ENCODE data around the gene KCP. TPM values are rescaled to one million over a fixed set of nuclear protein-coding genes. Genes with fewer than 3 reads are reported as not detected.
A peak's percentile ranks its signal among the peaks of the same experiment; 100 is the strongest.

The KCP gene
- total RNA-seq (1 to 10 TPM in 1 of 2 experiments, under 1 TPM in 1; 0.84 to 1.1 TPM), polyA plus RNA-seq (not detected)

DNA sequence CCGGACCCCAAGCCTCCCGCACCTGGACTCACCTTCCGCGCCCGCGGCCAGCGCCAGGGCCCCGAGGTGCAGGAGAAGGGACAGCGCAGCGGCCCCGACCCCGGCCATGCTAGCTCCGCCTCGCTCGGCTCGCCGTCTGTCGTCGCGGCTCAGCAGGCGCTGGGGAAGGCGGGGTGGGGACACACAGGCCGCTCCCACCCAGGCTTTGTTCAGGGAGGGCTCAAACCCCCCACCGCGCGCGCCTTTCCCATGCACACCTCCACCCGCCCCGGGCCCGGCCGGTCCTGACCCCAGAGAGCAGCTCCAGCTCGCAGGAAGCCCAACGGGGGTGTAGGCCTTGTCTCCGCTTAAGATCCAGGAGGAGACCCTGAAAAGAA, at the start of gene KCP:
TSS of gene KCP (minus strand) at position 141 of the 377 bp plus-strand sequence. CDS start at position 108, 33 bp downstream.
- H3K9me3 Mint-ChIP-seq, result no peaks in the 10 kb centered on the region
- ChIA-PET POLR2A (no interaction called here), CTCF (interaction anchor here (1.6 to 2.1 kb wide), 3 partner anchors 27 to 253 kb away, joined by 3 to 5 read pairs (median 4); no protein-coding TSS in a partner anchor)
- peaks cover 38 to 67% of the 10 kb centered on the region in 2 donors for H3K27me3 Mint-ChIP-seq
- H3K4me3 Mint-ChIP-seq, result no peak within 1 kb of the TSS
- no peaks in the 10 kb centered on the region for H3K36me3 ChIP-seq (ENCODE audit: insufficient read depth, low read length)
- H3K4me1 ChIP-seq (ENCODE audit: insufficient read depth, low read length), result no peaks in the 10 kb centered on the region
- H3K4me1 Mint-ChIP-seq, result peaks cover 6 to 13% (median 12%) of the 10 kb centered on the region in 3 donors
- H3K4me3 ChIP-seq (ENCODE audit: low read length), result no peak within 1 kb of the TSS
- no peaks in the 10 kb centered on the region for H3K36me3 Mint-ChIP-seq
- H3K9me3 ChIP-seq (ENCODE audit: low read length), result no peaks in the 10 kb centered on the region
- peak within 1 kb of the TSS in 1 of 8 donors; percentile 58 for H3K27ac Mint-ChIP-seq
- peaks cover 16% of the 10 kb centered on the region for H3K27me3 ChIP-seq (ENCODE audit: insufficient read depth, low read length, poor library complexity, severe bottlenecking)
- DNase-seq, result peak in 1 of 5 donors; percentile 32
- H3K27ac ChIP-seq (ENCODE audit: low read depth, low read length), result no peak within 1 kb of the TSS

DNA sequence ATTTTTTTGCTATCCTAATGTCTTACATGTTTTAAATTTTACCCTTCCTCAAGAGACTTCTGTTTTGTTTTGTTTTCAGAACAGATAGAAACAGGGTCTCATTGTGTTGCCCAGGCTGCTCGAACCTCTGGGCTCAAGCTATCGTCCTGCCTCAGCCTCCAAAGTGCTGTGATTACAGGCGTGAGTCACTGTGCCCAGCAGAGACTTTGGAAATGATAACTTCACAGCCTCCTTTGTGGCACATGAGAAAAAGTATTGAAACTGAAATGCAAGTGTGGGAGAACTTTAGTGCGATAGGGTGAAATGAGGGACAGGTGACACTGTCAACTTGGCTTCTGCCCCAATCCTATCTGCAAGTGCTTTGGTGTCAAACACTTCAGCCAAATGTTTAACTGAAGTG, 48.8 kb upstream of the KCP start:
- Mint-ChIP-seq H3K4me3 (no peak overlapping the region), H3K9me3 (no peaks in the 10 kb centered on the region), H3K4me1 (peaks cover 0 to 4% (median 3%) of the 10 kb centered on the region in 3 donors), H3K27me3 (no peaks in the 10 kb centered on the region), H3K27ac (peak overlapping the region in 1 of 8 donors; percentile 45), H3K36me3 (peaks cover 0 to 85% (median 30%) of the 10 kb centered on the region in 3 donors)
- no peak for DNase-seq
- peaks cover 49% of the 10 kb centered on the region for H3K36me3 ChIP-seq (ENCODE audit: insufficient read depth, low read length)
- H3K27me3 ChIP-seq (ENCODE audit: insufficient read depth, low read length, poor library complexity, severe bottlenecking), result no peaks in the 10 kb centered on the region
- POLR2A ChIA-PET, result no interaction called here
- no peaks in the 10 kb centered on the region for H3K4me1 ChIP-seq (ENCODE audit: insufficient read depth, low read length)
- no peaks in the 10 kb centered on the region for H3K9me3 ChIP-seq (ENCODE audit: low read length)
- H3K4me3 ChIP-seq (ENCODE audit: low read length), result no peak overlapping the region
- CTCF ChIA-PET, result interaction anchor here (1.0 to 1.9 kb wide), 2 partner anchors 11 to 132 kb away, joined by 3 to 6 read pairs; no protein-coding TSS in a partner anchor
- H3K27ac ChIP-seq (ENCODE audit: low read depth, low read length), result no peak overlapping the region

DNA sequence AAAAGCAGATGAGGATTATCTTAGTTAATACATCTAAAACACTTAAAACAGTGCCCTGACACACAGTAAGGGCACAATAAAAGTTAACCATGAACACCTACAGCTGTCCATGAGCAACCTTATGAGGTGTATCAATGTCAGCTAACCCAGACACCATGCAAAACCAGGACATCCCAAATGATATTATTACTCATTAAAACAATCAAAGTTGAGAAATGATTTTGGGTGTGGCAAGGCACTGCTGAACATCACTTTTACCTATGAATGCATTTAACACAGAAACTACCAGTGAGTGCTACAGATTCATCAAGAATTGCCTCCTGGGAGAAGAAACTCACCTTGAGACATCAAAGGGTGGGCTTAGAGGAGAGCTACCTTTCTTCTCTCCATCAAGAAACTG, 45.5 kb upstream of the KCP start:
- H3K27ac Mint-ChIP-seq, result no peak overlapping the region
- H3K4me3 ChIP-seq (ENCODE audit: low read length), result no peak overlapping the region
- peaks cover 37% of the 10 kb centered on the region for H3K36me3 ChIP-seq (ENCODE audit: insufficient read depth, low read length)
- H3K27me3 Mint-ChIP-seq, result no peaks in the 10 kb centered on the region
- H3K36me3 Mint-ChIP-seq, result peaks cover 0 to 85% (median 27%) of the 10 kb centered on the region in 3 donors
- no peaks in the 10 kb centered on the region for H3K9me3 Mint-ChIP-seq
- DNase-seq, result no peak
- ChIA-PET CTCF (interaction anchor here (1.1 kb wide), 1 partner anchor 9 kb away, joined by 3 read pairs; no protein-coding TSS in a partner anchor), POLR2A (no interaction called here)
- H3K27me3 ChIP-seq (ENCODE audit: insufficient read depth, low read length, poor library complexity, severe bottlenecking), result no peaks in the 10 kb centered on the region
- no peak overlapping the region for H3K27ac ChIP-seq (ENCODE audit: low read depth, low read length)
- no peaks in the 10 kb centered on the region for H3K4me1 Mint-ChIP-seq
- H3K4me3 Mint-ChIP-seq, result no peak overlapping the region
- no peaks in the 10 kb centered on the region for H3K9me3 ChIP-seq (ENCODE audit: low read length)
- no peaks in the 10 kb centered on the region for H3K4me1 ChIP-seq (ENCODE audit: insufficient read depth, low read length)

DNA sequence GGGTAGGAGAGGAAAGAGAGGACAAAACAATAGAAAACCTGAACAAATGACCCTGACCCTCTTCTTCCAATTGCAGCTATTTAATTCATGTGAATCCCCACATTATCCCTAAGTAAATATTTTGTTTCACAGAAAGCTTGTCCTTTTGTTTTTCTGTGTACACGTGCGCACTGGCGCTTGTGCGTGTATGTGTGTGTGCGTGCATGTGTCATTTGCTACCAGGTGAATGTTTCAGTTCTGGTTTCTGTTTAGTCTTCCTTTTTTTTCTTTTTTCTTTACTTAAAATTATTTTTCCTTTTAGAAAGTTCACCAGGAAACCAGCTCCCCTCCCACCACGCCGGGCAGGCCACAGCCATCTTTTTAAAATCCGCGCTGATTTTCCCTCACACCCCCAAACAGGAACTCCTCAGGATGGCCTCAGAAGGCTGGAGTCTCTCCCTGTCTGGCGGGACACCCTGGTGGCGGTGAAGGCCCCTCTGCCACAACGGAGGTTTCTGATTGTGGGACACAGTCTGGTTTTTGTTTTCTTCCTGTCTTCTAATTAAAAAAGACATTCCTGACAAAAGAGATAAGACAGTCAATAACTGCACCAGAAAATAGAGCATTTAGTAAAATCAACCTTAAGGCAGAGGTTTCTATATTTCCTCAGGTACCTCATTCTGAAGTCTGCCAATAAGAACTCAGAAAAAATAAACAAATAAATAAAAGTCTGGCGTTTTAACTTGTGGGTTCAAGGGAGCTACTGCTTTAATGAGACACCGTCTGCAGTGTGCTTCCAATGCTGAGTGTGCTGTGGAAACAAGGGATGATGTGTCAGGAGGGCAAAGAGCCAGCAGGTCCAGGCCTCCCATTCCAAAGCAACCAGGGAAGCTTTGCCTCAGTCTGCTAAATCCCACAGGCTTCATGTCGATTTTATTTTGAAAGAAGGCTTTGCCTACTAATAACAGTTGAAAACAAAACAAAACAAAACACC, 44.6 kb upstream of the KCP start:
- Mint-ChIP-seq H3K4me3 (no peak overlapping the region), H3K27ac (peak overlapping the region in 3 of 8 donors; percentile 14 to 83 (median 23)), H3K36me3 (peaks cover 0 to 85% (median 26%) of the 10 kb centered on the region in 3 donors), H3K4me1 (no peaks in the 10 kb centered on the region), H3K9me3 (no peaks in the 10 kb centered on the region), H3K27me3 (no peaks in the 10 kb centered on the region)
- POLR2A ChIA-PET, result no interaction called here
- H3K27me3 ChIP-seq (ENCODE audit: insufficient read depth, low read length, poor library complexity, severe bottlenecking), result no peaks in the 10 kb centered on the region
- H3K4me1 ChIP-seq (ENCODE audit: insufficient read depth, low read length), result no peaks in the 10 kb centered on the region
- CTCF ChIA-PET, result interaction anchor here (1.1 kb wide), 1 partner anchor 8 kb away, joined by 3 read pairs; no protein-coding TSS in a partner anchor
- H3K9me3 ChIP-seq (ENCODE audit: low read length), result no peaks in the 10 kb centered on the region
- H3K27ac ChIP-seq (ENCODE audit: low read depth, low read length), result no peak overlapping the region
- H3K36me3 ChIP-seq (ENCODE audit: insufficient read depth, low read length), result peaks cover 37% of the 10 kb centered on the region
- no peak overlapping the region for H3K4me3 ChIP-seq (ENCODE audit: low read length)
- no peak for DNase-seq

DNA sequence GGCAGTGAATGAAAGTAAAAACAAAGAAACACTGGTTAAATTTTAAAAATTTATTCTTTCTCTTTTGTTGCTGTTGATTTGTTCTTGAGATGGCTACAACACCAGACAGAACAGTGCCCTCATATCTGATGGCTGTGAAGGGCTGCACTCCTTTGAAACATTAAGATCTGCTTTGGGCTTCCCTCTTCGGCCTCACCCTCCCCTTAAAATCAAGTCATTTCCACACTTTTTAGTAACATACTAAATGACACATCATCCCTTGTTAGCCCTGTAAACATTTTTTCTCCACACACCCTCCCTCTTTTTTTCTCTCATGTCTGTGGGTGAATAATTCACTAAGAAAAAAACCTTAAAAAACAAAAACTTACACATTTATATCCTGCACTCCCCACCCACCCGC, 43.6 kb upstream of the KCP start:
- no peak overlapping the region for H3K4me3 Mint-ChIP-seq
- no peaks in the 10 kb centered on the region for H3K27me3 Mint-ChIP-seq
- ChIA-PET POLR2A (no interaction called here), CTCF (no interaction called here)
- peak overlapping the region in 1 of 8 donors; percentile 64 for H3K27ac Mint-ChIP-seq
- DNase-seq, result no peak
- no peaks in the 10 kb centered on the region for H3K9me3 ChIP-seq (ENCODE audit: low read length)
- no peaks in the 10 kb centered on the region for H3K27me3 ChIP-seq (ENCODE audit: insufficient read depth, low read length, poor library complexity, severe bottlenecking)
- peaks cover 34% of the 10 kb centered on the region for H3K36me3 ChIP-seq (ENCODE audit: insufficient read depth, low read length)
- no peak overlapping the region for H3K27ac ChIP-seq (ENCODE audit: low read depth, low read length)
- H3K36me3 Mint-ChIP-seq, result peaks cover 0 to 75% (median 20%) of the 10 kb centered on the region in 3 donors
- H3K4me1 Mint-ChIP-seq, result no peaks in the 10 kb centered on the region
- H3K4me1 ChIP-seq (ENCODE audit: insufficient read depth, low read length), result no peaks in the 10 kb centered on the region
- no peaks in the 10 kb centered on the region for H3K9me3 Mint-ChIP-seq
- no peak overlapping the region for H3K4me3 ChIP-seq (ENCODE audit: low read length)

DNA sequence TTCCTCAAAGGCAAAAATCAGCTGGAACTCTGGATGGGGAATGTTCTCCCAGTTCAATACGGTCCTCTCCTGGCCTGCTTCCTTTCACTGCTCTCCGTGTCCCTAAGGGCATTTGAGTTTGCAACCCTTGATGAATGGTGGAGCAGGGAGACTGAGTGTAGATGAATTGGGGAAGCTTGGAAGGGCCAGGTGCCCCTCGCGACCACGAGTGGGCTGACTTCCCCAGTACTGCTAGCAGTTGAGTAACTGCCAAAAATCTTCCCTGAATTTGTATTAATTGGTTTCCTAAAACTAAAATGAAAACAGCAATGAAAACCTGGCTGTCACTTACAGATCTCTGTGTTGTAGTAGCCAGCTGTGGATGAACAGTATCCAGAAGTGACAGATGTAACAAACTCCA, 40.8 kb upstream of the KCP start:
- ChIA-PET POLR2A (no interaction called here), CTCF (no interaction called here)
- Histone ChIP-seq H3K9me3 (ENCODE audit: low read length) (no peaks in the 10 kb centered on the region), H3K27me3 (ENCODE audit: insufficient read depth, low read length, poor library complexity, severe bottlenecking) (no peaks in the 10 kb centered on the region), H3K4me3 (ENCODE audit: low read length) (no peak overlapping the region), H3K4me1 (ENCODE audit: insufficient read depth, low read length) (no peaks in the 10 kb centered on the region), H3K36me3 (ENCODE audit: insufficient read depth, low read length) (peaks cover 15% of the 10 kb centered on the region), H3K27ac (ENCODE audit: low read depth, low read length) (no peak overlapping the region)
- Mint-ChIP-seq H3K27me3 (no peaks in the 10 kb centered on the region), H3K27ac (peak overlapping the region in 4 of 8 donors; percentile 12 to 70 (median 52)), H3K4me1 (no peaks in the 10 kb centered on the region), H3K9me3 (no peaks in the 10 kb centered on the region), H3K36me3 (peaks cover 0 to 53% (median 9%) of the 10 kb centered on the region in 3 donors), H3K4me3 (no peak overlapping the region)
- DNase-seq, result no peak

DNA sequence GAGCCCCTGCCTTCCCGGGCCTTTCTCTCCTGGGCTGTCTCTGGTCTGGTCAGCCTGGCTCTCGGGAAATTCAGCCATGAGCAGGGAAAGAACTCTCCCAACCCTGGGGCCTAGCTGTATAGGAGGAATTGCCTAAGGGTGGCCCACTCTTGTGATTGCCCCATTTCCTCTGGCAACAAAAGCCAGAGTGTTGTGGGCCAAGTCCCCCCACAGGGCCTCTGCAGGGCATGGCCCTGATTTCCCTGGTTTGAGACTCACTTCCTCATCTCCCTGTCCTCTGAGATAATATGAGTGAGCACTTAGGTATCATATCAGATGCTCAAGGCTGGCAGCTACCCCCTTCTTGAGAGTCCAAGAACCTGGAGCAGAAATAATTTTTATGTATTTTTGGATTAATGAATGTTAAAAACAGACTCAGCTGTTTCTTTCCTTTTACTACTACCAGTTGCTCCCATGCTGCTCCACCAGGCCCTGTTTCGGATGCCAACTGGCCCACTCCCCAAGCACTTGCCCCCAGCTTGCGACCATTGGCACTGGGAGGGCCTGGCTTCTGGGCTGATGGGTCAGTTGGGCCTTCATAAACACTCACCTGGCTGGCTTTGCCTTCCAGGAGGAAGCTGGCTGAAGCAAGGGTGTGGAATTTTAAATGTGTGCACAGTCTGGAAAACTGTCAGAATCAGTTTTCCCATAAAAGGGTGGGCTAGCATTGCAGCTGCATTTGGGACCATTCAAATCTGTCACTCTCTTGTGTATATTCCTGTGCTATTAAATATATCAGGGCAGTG, 38.7 kb upstream of the KCP start:
- peak overlapping the region in 3 of 8 donors; percentile 12 to 63 (median 50) for H3K27ac Mint-ChIP-seq
- Histone ChIP-seq H3K27ac (ENCODE audit: low read depth, low read length) (no peak overlapping the region), H3K27me3 (ENCODE audit: insufficient read depth, low read length, poor library complexity, severe bottlenecking) (no peaks in the 10 kb centered on the region), H3K36me3 (ENCODE audit: insufficient read depth, low read length) (peaks cover 4% of the 10 kb centered on the region), H3K4me1 (ENCODE audit: insufficient read depth, low read length) (no peaks in the 10 kb centered on the region), H3K4me3 (ENCODE audit: low read length) (no peak overlapping the region), H3K9me3 (ENCODE audit: low read length) (no peaks in the 10 kb centered on the region)
- POLR2A ChIA-PET, result no interaction called here
- H3K9me3 Mint-ChIP-seq, result no peaks in the 10 kb centered on the region
- no peak for DNase-seq
- H3K4me3 Mint-ChIP-seq, result no peak overlapping the region
- no peaks in the 10 kb centered on the region for H3K4me1 Mint-ChIP-seq
- H3K27me3 Mint-ChIP-seq, result no peaks in the 10 kb centered on the region
- CTCF ChIA-PET, result interaction anchor here (0.6 to 1.5 kb wide), 2 partner anchors 10 to 85 kb away, joined by 3 to 6 read pairs; no protein-coding TSS in a partner anchor
- H3K36me3 Mint-ChIP-seq, result peaks cover 0 to 32% (median 7%) of the 10 kb centered on the region in 3 donors

All from CD8-positive, alpha-beta memory T cell (primary cell).